GM19328 (cell line): ENCODE measurements around the gene IFNK.
A peak's percentile ranks its signal among the peaks of the same experiment; 100 is the strongest.

Experiments used
- ATAC-seq: cut with Tn5 transposase; IDR thresholded peaks from one replicate; pipeline ENCODE4 v1.9.1; 2021; ENCODE audit warnings: mild to moderate bottlenecking, moderate library complexity; ENCODE audit not compliant: unreplicated experiment

Gene IFNK

DNA sequence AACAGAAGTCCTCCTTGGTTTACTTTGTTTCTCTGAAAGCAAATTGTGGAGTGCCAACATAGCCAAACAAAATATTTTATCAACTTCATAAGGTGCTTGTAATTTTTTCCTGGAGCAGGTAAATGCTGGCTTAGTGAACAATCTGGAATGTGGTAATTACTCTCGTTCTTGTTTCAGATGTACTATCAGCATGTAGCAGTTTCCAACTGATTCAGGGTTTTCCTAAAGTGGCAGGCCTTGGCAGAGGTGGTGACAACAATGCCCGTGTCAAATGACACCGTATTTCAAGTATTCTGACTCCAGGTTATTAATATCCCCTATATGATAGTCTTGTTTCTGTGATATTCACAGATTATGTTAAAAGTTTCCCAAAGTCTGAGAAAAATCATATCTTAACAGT is 48.0 kb downstream of the IFNK start:
- no peak for ATAC-seq

DNA sequence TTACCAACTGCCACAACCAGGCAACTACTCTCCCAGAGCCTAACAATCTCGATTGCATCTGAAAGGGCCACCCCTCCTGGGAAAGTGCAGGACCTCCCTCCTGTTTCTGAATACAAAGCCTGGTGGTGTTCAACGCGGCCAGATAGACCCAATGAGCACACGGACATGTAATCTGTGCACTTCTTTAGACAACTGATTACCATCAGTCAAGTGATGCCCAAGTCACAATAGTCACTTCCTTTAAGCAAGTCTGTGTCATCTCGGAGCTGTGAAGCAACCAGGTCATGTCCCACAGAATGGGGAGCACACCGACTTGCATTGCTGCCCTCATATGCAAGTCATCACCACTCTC is 48.5 kb downstream of the IFNK start:
- peak; percentile 38 for ATAC-seq

DNA sequence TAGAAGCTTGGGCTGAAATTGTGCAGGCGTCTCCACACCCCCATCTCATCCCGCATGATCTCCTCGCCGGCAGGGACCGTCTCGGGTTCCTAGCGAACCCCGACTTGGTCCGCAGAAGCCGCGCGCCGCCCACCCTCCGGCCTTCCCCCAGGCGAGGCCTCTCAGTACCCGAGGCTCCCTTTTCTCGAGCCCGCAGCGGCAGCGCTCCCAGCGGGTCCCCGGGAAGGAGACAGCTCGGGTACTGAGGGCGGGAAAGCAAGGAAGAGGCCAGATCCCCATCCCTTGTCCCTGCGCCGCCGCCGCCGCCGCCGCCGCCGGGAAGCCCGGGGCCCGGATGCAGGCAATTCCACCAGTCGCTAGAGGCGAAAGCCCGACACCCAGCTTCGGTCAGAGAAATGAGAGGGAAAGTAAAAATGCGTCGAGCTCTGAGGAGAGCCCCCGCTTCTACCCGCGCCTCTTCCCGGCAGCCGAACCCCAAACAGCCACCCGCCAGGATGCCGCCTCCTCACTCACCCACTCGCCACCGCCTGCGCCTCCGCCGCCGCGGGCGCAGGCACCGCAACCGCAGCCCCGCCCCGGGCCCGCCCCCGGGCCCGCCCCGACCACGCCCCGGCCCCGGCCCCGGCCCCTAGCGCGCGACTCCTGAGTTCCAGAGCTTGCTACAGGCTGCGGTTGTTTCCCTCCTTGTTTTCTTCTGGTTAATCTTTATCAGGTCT is 49.0 kb downstream of the IFNK start, which contains the start of gene C9orf72:
Gene C9orf72 (minus strand): TSS at position 564 of the 716 bp plus-strand sequence. CDS start 6,361 bp downstream, outside the sequence.
- ATAC-seq: peak; percentile 62

DNA sequence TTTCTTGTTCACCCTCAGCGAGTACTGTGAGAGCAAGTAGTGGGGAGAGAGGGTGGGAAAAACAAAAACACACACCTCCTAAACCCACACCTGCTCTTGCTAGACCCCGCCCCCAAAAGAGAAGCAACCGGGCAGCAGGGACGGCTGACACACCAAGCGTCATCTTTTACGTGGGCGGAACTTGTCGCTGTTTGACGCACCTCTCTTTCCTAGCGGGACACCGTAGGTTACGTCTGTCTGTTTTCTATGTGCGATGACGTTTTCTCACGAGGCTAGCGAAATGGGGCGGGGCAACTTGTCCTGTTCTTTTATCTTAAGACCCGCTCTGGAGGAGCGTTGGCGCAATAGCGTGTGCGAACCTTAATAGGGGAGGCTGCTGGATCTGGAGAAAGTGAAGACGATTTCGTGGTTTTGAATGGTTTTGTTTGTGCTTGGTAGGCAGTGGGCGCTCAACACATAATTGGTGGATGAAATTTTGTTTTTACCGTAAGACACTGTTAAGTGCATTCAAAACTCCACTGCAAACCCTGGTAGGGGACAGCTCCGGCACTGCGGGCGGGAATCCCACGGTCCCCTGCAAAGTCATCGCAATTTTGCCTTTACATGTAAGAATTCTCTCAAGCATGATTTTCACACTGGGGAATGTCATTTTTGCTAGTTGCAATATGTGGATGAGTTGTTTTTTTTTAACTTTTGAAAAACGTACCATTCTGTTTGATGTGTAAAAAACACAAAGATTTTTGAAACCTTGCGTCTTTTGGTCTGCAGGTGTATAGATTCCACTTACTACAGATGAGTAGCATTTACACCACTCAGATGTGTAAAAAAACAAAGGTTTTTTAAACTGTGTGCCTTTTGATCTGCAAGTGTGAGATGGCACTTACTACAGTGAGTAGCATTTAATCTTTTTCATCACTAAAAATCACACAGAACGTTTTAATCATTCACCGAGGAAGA is 49.8 kb downstream of the IFNK start:
- peak; percentile 83 for ATAC-seq
